ENCODE measurements around the gene TKFC.
A peak's percentile ranks its signal among the peaks of the same experiment; 100 is the strongest.

The TKFC gene

GRCh38 chr11:61345954-61346843, 13.2 kb downstream of the TKFC start:
- DNase-seq, result no peak

GRCh38 chr11:61347916-61348461, 15.0 kb downstream of the TKFC start:
- DNase-seq, result no peak

DNA sequence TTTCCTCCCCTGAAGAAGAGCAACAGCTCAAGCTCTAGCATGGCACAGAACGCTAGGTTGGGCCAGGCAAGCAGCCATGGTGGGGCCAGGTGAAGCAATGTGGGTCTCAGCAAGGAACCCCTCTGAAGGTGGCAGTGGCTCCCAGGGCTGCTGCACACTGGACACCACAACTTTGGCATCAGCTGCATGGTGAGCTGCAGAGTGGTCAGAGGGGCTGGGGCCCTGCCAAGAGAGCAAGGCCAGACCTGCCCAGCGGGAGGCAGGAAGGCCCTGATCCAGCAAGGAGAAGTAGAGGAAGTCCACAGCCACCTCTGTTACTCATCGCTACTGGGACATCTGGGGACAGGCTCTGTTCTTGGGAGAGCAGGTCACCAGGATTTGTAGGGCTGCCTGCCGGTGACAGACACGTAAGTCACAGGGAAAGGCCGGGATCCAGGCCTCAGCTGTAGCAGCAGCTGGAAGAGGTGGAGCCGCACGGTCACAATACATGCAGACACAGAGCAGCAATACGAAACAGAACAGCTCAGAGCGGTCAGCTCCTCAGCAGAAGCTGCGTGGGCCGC, 16.2 kb downstream of the TKFC start:
- no peak for DNase-seq

GRCh38 chr11:61349916-61350315, 16.9 kb downstream of the TKFC start:
- DNase-seq, result no peak

DNA sequence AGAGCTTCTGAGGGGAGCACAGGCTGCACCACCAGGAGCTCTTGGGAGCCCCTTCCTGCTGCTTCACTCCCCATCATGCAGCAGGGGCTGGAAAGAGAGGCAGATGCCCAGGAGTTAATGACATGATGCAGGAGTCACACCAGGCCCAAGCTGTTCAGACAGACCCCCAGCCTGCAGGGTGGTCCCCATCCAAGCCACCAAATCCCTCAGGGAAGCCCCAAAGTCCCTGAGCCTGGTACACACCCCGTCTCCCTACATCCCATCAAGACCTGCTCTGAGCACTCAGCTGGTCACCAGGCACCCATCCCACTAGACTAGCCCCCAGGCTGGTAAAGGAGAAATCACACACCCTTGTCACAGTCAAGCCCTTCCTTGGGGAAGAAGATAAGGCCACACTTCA, 17.3 kb downstream of the TKFC start:
- no peak for DNase-seq

DNA sequence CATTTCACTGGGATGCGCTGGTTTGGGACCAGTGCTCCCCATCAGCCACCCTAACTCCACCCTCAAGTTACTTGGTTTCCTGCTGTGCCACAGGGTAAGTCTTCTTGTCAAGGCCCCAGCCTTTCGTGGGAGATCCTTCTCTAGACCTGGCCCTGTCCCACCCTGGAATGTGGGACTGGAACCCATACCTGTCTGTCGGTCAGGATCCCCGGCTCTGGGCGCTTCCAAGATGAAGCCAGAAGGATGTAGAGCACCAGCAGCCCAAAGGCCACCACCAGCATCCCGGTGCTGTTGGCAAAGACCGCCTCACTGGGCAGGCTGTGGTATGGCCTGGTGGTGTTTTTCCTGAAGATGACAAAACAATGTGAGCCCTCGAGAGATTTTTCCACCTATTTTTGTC, 17.8 kb downstream of the TKFC start:
- DNase-seq, result no peak

- DNase-seq, result no peak
These were observed 19.0 kb downstream of the TKFC start for GRCh38 chr11:61352038-61352437.

DNA sequence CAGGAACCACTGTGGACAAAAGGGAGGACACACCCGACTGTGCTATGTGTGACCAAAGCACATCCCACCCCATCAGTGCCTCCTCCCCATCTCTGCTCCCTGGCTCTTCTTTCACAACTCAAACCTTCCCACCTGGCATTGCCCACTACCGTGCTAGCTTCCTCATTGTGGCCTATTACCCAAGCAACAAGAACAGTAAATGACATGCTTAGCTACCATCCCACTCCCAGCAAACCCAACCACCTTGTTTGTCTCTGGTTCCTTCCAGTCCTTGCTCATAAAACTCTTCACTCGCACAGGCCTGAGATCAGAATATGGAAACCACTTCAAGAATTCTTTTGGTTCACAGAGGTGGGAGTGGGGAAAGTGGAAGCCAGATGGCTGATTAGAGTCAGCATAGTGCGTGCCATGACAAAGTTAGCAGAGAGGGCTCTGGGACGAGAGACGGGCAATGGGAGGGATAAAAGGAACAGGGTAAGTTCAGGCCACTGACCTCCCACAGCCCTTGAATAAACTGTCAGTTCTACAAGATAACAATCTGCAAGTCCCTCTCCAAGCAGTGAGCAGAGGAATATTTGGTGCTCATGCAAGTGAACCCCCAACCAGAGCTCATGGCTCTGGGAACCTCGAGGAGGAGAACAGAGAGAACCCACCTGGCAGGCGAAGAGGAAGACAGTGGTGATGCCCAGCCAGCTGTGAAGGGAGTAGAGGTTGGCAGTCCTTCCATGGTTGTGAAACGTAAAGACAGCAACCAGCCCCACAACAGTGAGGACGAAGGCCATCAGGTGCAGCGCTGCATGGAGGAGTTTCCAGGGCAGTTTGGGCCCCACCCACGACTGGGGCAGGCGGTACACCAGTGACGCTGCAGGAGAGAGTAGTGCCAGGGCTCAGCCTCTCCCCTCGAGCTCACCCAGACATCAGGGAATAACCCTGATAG, 20.4 kb downstream of the TKFC start:
- no peak for DNase-seq

DNA sequence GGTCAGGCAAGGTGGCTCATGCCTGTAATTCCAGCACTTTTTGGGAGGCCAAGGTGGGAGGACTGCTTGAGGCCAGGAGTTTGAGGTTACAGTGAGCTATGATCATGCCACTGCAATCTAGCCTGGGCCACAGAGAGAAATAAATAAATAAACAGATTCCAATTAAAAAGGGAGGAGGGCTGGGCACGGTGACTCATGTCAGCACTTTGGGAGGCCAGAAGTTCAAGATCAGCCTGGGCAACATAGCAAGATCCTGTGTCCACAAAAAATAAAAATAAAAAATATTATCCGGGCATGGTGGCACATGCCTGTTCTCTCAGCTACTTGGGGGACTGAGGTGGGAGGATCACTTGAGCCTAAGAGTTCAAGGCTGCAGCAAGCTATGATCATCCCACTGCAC, 21.2 kb downstream of the TKFC start:
- no peak for DNase-seq

GRCh38 chr11:61356706-61357105, 23.7 kb downstream of the TKFC start:
- no peak for DNase-seq

DNA sequence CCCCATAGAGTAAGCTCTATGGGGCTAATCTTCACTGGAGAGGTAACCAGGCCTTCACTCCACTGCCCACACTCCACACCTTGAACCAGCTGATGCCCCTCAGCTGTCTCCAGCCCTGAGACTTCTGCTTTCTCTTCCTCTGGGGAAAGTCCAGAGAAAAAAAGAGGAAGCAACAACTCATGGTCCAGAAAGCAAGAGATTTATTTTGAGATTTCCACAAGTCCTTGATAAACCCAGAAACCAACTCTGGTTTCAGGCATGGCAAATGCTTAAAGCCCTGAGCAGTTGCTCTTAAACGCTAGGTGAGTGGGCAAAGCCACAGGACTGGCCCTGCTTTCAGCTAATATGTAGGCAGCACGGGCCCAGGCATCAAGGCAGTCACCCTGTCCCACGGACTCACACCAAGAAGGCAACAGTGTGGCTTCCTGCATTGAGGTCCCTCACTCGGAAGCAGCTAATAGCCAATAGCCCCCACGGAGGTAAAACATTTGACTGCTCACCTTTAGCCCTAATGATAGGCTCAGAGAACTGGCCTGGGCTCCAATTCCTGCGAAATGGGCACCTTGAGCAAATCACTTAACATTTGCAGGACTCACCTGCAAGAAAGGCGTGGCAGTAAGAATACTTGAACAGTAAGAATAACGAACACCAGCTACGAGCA, 24.3 kb downstream of the TKFC start:
- no peak for DNase-seq

GRCh38 chr11:61357894-61358239, 24.8 kb downstream of the TKFC start:
- DNase-seq, result no peak

- no peak for DNase-seq
These were observed 25.5 kb downstream of the TKFC start for GRCh38 chr11:61358566-61358965.

DNA sequence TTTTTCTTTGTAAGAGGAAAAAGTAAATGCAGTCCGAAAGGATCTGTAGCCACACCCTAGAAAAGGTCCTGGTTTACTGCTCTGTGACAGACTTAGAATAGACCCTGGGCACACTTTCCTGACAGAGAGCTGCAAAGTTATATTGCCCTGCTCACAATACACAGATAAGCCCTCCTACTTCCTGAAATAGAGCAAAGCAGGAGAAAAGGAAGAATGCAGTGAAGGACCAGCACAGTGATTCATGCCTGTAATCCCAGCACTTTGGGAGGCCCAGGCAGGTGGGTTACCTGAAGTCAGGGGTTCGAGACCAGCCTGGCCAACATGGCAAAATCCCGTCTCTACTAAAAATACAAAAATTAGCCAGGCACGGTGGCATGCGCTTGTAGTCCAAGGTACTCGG, 26.5 kb downstream of the TKFC start:
- no peak for DNase-seq

DNA sequence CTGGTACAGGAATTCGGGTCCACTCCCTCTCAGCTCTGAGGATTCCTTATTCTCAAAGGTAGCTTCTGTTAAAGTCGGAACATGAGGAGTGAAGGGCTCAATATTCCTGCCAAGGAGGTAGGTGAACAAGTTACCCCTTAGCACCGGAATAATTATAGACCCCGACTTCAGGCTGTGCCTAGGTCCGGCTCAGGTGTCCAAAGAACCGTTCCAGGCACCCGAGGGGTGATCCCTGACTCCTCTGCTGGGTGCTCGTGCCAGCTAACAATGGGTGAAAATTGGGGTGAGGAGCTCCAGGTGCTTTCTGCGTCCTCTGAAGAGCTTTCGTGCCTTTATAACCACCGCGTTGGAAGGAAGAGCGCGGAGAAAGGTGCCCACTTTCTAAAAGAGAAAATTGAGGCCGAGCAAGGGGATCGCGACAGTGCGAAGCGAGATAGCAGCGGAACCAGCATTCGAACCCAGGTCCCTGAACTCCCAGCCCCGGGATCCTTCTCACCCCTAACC, 28.3 kb downstream of the TKFC start:
- no peak for DNase-seq

DNA sequence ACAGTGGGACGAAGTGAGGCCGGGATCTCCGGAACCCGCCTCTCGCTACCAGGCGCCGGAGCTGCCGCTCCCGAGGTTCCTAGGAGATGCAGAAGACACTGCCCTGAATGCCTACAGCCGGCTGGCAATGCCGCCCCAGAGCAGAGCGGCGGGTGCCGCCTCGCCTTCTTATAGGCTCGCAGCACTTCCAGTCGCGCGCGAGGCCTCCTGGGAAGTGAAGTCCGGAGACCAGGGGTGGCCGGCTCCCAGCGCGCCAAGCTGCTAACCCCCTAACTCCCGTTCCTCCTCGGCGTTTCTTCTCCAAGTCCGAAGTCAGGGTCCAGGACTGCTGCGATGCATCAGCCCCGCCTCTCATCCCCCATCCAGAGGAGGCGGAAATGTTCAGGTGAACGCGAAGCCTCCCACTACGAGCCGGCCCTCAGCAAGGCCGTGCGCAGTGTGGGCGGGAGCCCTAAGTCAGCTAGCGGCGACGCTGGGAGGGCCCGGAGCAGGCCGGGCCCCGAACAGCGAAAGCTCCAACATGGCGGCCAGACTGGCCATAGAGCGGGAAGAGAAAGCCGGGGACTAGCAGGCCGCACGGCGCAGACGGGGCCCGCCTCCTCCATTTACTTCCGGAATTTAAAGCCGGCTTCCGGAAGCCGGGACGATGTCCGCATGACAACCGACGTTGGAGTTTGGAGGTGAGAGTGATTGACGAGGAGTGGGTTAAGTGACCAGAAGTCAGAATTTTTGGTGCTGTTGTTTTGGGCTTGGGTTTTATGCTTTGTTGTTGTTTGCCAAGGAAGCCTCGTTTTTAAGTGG, 28.9 kb downstream of the TKFC start, which contains the start of the genes CYB561A3 and TMEM138:
TSS of gene CYB561A3 (minus strand) at position 142 of the 801 bp plus-strand sequence. CDS start 5,169 bp downstream, outside the sequence.
TSS of gene TMEM138 (plus strand) at position 634 of the 801 bp plus-strand sequence. CDS start 2,017 bp downstream, outside the sequence.
- peak; percentile 91 for DNase-seq

DNA sequence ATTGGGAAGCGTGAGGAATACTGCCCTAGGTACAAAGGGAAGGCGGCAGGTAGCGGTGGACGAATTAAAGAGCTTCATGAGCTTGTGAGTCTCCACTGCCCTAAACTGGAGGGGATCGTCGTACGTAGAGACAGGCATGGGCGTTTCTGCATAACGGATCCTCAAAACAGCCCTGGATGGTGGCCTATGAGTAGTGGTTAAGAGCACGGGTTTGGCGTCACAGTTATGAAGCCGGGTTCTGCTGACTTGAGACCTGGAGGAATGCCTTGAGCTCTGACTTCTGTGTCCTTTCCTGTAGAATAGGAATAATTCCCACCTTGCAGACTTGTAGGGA, 29.5 kb downstream of the TKFC start:
- no peak for DNase-seq

DNA sequence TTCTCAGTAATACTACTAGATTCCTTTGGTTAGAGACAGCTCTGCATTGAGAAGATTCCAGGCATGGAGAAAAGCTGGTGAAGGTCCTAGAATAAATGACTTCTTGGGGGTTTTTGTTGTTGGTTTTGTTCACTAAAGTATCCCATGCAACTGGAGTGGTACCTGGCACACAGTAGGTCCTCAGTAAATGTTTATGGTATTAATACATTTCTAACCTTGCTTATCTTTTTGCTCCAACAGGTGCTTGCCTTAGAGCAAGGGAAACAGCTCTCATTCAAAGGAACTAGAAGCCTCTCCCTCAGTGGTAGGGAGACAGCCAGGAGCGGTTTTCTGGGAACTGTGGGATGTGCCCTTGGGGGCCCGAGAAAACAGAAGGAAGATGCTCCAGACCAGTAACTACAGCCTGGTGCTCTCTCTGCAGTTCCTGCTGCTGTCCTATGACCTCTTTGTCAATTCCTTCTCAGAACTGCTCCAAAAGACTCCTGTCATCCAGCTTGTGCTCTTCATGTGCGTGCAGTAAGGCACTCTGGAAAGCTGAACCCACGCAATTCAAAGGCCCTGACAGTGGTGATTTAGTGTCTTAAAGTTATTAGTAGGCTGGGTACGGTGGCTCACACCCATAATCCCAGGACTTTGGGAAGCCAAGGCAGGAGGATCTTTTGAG, 31.1 kb downstream of the TKFC start:
- DNase-seq, result no peak

DNA sequence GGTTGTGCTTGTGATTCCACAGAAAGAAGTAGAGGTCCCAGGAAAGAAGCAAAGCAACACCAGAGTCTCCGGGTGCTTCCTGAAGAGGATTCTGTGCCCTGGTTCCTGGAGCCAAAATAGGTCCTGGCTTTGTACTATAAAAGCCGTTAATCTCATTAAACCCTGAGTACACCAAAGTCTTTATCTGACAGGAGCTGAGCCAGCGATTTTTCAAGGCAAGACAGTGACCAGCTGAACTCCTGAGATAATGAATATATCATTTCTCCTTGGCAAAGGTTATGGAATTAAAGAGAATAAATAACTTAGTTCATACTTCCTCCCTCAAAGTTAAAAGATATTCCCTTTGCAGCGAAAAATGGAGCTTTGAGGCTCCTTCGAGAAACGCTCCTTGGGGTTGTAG, 34.4 kb downstream of the TKFC start:
- DNase-seq, result no peak

- DNase-seq, result no peak
These were observed 35.6 kb downstream of the TKFC start for GRCh38 chr11:61368646-61369045.
